Medulla oblongata (tissue), 1 donor: ENCODE data around the gene PAQR5.
"Not testable (repeated sequence)": the region's sequence is repeated elsewhere in the genome, so short reads cannot be mapped to it uniquely, and the experiment has no call there.

ENCODE experiments used
- DNase-seq: peaks from one replicate; pipeline ENCODE4 v3.0.0-alpha.2; 2015; ENCODE audit errors: extremely low spot score

PAQR5 gene

DNA sequence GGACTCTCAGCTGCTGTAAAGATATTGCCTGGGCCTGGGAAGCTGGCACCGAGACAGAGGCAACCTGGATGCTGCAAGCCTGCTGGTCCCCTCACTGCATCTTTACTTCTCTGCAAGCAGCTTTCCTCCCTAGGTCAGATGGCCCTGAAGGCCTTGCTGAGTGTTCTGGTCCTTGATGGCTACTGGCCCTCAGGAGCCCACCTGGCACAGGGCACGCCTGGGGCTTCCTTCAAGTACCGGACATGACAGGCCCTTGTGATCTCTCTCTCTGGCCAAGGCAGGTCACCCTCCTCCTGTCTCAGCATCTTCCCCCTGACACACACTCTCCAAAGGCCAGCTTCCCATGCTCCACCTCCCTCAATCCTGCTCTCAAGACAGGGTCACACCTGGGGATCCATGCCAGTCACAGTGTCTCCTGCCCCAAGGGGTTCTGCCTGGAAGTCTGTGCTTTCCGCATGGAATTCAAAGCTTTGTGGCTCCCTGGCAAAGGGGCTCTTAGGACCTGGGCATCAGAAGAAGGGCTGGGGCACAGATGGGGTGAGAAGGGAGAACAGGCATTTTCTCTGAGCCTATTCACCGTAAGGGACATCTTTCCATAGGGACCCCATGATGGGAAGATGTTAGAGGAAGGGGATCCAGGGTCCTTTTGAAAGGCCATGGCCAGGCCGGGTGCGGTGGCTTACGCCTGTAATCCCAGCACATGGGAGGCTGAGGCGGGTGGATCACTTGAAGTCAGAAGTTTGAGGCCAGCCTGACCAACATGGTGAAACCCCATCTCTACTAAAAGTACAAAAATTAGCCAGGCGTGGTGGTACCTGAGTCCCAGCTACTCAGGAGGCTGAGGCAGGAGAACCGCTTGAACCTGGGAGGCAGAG lies 4.7 kb upstream of the PAQR5 start:
- DNase-seq = no peak

DNA sequence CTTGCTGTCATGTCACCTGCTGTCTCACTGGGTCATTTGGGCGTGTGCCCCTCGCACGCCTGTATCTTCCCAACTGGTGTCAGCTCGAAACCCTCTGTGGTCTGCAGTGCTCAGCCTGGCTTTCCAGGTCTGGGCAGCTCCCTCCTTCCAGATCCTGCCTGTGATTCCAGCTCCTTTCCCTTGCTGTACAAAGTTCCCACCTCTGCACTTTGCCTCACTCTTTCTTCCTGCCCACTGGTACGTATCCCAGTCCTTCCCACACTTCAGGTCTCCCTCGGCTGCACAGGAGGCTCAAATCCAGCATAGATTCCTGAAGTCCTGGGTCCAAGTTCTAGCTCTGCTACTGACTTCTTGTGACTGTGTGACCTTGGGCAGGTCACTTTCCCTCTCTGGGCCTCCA lies 2.1 kb upstream of the PAQR5 start:
- DNase-seq = no peak

DNA sequence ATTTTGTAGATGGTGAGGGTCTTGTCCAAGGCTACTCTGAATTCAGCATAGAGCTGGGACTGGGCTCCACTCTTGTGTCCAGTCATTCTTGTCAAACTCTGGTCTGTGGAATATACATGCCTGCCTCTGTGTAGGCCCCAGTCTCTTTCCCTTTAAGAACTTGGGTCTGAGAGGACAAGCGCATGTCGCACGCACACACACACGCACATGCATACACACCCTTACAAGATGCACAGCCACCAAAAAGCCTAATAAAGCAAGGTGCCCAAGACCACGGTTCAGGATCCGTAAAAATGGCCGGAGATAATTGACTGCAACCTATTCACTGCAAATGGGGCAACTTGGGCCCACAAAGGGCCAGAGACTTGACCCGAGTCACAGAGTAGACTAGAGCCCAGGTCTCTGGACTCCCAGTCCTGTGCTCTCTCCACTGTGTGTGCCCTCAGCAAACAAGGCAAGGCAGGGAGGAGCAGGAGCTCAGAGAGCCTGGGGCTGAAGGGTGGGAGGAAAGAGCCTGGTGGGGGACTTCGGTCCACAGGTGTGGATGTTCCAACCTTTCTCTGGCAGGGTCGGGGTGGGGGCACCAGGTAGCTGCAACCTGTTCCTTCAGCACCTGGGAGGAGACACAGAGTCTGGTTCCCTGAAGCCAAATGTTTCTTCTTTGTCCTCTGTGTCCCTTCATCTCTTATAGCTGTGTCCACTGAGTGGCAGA lies 914 bp upstream of the PAQR5 start:
- no peak for DNase-seq

DNA sequence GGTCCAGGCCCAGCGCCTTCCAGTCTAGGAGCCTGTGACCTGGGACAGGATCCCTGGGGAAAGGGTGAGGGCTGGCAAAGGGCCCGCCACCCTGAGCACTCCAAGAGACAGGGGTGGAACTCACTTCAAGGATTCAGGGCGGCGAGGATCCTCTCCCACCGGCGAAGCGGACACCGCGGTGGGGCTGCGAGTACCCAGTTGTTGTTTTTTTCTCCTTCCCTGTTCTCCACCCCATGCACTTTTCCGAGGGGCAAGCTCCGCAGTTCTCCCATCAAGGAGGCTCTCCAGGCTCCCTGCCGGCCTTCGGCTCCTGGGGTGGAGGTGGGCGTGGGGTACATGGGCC lies 387 bp upstream of the PAQR5 start:
- DNase-seq = no peak

DNA sequence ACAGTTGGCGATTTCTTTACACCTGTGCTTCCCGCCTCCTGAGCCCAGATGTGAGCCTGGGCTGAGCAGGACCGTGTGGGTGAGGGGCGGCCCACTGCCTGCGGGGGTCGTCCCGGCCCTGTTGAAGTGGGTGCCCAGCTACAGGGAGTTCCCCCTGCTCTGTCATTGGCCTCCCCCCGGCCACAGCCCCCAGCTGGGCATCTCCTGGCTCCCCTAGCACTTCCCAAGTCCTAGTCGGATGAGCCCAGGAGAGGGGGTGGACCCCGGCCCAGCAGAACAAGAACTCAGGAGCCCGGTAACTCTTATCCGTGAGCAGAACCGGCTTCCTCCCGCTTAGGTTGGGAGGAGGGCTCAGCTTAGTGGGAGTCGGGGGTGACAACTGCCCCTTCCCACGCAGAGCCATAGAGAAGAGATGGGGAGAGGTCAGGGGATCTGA lies 757 bp downstream of the PAQR5 start:
- no peak for DNase-seq

DNA sequence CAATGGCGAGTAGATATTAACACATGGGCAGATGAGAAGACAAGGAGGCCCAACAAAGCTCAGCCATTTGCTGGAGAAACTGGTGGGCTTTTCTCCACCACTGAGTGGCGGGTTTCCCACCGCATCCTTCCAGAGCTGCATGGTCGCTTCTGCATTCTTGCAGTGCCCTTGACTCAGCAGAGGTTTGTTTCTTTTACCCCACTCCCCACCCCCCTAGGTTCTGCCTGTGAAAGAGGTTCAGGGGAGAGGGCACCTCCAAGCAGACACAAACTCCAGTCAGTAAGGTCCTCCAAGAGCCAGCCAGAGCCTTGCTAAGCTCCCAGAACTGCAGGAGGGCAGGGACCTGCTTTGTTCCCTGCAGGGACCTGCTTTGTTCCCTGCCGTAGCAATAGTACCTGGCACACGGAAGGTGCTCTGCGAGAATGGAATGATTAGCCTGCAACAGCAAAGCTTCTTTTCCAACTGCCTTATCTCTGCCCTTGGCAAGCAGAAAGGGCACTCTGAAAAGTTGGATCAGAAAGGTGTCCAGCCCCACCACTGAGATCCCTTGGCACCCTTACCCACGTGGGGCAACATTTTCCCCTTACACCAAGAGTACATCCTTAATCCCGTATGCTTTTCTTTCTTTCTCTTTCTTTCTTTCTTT lies 1.4 kb downstream of the PAQR5 start:
- DNase-seq = no peak

DNA sequence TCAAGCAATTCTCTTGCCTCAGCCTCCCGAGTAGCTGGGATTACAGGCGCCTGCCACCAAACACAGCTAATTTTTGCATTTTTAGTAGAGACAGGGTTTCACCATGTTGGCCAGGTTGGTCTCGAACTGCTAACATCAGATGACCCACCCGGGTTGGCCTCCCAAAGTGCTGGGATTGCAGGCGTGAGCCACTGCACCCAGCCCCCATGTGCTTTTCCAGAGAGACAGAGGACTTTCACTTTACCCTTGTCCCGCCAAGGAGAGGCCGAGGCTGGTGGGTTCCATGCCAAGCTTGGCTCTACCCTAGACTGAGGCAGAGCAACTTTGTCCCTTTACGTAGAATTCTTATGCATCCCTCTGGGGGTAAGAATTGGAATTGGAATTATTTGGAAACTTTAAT lies 2.4 kb downstream of the PAQR5 start:
- DNase-seq = not testable (repeated sequence)

DNA sequence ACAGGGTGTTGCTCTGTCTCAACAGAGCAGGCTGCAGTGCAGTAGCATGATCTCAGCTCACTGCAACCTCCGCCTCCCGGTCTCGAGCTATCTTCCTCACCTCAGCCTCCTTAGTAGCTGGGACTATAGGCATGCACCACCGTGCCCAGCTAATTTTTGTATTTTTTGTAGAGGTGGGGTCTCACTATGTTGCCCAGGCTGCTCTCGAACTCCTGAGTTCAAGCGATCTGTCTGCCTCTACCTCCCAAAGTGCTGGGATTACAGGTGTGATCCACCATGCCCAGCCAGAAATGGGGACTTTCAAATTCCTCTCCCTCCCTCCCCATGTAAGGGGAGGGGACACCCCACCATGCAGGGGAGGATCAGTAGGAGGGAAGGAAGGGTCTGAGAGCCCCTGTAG lies 3.4 kb downstream of the PAQR5 start:
- DNase-seq = not testable (repeated sequence)

DNA sequence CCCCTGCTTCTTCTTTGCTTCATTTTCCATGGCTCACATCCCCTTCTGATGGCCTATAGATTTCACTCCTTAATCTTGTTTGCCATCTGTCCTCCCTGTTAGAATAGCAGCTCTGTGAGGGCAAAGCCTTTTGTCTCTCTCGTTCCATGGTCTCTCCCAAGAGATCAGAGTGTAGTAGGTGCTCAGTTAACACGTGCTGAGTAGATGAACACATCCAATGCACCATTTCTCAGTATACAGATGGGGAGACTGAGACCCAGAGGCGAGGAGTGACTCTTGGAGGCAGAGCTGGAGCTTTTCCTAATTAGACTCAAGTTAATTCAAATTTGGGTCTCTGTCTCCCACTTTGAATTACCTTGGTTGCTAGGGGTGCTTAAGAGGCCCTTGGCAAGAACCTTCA lies 4.2 kb downstream of the PAQR5 start:
- DNase-seq = no peak

DNA sequence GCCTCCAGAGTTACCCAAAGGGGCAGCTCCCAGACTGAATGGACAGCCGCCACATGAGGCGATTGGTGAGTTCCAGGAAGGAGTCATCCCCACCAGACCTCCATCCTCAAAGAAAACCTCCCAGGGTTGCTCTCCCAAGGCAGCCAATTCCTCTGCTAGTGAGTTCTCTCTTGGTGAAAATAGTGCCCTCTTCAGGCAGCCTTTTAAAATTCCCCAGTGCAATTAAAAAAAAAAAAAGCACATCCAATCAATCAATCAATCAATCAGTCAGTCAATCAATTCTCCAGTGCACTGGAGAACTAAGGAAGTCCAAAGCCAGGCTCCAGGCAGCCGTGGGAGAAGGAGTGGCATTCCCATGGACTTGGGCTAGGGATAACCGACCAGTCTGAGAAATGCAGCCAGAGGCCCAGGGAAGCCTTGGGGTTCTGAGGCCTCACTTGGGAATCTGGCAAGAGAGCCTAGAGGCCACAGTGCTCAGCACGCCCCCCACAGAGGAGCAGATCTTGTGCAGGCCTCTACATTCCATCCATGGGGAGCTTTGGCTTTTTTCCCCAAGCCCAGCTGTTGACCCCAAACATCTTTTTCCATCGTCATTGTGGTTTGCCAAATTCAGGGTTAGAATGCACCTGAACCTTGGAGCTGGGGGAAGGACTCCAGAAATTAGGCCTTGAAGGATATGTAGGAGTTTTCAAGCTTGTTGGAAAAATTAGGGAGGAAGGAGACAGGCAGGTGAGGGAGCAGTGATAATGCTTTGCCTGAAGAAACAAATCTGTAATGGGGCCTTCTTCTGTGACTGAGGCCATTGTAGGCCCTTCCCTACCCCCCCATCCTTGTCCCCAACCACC lies 4.8 kb downstream of the PAQR5 start:
- no peak for DNase-seq

DNA sequence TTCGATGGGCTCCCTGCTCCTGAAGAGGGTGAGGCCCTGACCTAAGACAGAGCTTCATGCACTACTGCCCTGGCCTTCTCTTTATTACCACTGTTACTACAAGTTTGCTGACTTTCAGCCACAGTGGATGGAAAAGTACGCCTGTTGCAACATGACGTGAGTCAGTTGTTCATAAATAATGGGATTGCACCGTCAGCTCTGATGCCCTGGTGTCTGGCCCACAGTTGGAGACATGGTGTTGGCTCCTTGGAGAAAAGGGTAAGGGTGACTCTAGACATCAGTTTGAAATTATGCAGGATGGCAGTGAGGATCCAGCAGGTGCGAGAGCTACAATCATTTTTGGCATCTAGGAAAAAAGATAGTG lies 5.5 kb downstream of the PAQR5 start:
- DNase-seq = no peak

DNA sequence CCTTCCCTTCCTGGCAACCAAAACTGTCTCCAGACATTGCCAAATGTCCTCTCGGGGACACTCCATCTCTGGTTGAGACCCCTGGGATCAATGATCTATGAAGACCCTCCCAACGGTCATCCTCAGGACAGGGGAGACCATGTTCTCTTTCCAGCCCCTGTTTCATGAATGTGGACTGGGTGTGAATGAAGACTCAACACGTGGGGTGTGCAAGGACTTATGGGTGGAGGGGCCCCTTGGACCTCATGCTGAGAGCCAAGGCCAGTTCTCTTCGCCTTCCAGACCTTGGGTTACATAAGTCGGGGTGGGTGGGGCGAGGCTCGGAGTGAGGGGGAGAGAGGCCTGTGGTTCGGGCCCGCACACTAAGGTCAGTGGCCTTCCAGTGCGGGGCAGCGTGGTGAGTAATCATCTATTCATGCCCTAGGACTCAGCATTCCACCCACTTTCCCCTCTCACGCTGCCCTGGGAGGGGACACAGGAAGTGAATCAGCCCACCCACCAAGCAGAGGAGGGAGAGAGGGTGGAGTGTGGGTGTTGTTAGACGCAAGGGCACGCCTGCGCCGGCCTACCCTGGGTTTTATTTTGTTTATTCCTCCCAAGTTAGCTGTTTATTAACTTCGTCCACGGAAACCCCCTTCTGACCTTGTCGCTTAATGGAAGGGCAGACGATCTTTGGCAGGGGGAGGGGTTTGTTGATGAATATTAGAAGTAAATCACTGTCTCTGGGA lies 6.7 kb downstream of the PAQR5 start:
- DNase-seq = no peak

DNA sequence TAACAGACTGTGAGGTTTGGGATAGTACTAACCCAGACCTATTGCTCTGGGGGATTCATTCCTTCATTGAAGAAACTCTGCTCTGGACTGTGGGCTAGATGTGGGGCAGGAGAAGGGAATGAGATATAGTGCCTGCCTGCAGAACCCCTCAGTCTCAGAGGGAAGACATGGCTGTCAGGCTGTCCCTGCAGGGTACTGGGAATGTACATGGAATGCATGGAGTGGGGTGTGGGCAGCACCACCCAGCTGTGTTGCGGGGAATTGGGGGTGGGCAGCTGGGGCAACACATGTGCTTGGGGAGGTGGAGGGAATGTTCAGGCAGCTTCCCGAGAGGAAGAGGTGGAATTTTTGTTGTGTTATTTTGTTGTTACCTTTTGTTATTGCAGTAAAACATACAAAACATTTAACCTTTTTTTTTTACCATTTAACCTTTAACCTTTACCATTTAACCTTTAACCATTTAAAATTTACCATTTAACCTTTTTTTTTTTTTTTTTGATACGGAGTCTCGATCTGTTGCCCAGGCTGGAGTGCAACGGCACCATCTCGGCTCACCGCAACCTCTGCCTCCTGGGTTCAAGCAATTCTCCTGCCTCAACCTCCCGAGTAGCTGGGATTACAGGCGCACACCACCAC lies 7.3 kb downstream of the PAQR5 start:
- DNase-seq = no peak

DNA sequence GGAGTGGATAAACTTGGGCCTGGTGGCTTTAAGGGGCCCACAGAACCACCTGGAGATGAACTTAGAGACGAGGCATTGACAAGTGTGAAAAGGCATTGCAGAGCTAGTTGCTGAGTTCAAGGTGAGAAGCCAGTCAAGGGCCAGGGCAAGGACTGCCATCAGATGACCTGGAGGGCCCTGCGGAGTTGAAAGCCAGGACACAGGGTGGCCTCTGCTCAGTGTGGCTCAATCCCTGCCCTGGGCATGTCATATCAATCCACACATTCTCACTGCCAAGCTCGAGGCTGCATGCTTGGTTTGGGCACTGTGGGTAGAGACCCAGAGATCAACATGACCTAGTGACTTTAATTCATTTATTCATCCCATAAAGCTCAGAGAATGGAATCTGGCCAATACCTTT lies 9.2 kb downstream of the PAQR5 start:
- no peak for DNase-seq

DNA sequence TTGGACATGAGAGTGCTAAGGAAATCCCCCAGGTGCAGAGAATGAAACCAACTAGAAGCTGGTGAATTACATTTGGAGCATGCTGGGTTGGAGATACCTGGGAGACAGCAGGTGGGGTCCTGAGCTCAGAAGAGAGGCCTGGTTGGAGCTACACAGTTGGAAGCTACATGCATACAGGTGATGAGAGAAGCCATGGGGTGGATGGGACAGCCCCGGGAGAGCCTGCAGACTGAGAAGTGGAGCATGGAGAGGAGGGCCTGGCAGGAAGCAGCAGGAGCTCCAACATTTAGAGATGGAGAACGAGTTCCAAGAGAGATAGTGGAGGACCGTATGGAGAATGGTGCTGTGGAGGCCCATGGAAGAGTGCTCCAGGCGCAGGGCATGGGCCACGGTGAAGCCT lies 10.2 kb downstream of the PAQR5 start:
- no peak for DNase-seq

DNA sequence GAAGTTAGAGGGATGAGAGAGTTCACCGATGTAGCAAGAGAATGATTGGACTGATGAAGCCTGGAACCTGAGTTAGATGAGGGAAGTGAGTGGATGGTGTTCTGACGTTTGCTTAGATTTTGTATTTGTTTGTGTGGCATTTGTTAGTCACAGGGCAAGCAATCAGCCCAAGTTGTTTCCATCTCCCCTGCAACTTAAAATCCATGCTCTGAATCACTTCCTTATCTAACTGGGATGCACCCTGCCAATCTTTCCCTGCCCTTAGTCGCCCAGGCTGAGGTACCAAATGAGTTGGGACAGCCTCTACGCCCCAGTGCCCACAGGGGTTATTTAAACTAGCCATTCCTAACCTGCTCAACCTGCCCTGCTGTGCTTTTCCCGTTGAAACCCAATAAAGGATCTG lies 12.6 kb downstream of the PAQR5 start:
- no peak for DNase-seq

DNA sequence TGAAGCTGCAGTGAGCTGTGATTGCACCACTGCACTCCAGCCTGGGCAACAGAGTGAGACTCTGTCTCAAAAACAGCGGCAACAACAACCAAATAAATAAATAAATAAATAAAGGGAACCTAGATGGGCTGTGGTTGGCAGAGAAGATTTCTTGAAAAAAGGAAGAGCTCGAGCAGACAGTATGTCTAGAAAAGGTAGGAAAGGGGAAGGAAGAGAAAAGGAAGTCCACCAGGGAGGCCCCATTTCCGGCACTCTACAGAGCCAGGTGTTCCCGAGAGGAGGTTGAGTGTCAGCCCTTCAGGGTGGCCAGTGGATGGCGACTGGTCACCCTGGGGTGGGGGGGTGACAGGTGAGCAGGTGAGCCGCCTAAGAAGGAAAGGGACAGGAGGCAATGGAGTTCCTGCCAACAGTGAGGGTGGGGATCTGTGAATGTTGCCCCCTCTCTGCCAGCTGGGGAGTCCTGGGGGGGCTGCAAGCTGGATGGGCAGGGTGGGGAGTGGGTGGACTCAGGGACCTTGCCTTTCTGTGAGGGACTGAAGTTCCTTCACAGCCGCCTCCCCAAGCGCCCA lies 14.8 kb downstream of the PAQR5 start:
- DNase-seq = no peak

DNA sequence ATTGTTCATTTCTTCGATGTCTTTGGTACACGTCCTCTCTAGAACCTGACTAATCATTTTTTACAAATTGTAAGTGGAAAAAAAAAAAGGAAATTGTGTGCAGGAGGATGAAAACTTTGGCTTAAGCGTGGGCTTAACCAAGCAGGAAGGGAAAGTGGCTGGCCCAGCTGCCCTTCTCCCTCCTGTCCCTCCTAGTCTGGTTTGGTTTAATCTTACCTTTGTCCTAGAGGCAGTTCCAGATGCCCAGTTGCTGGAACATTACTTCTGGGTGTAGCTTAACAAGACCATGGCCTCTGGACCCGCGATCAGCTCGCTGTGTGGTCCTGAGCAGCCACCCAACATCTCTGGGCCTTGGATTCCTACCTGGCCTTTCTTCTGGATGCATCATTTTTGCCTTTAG lies 15.4 kb downstream of the PAQR5 start:
- DNase-seq = no peak

DNA sequence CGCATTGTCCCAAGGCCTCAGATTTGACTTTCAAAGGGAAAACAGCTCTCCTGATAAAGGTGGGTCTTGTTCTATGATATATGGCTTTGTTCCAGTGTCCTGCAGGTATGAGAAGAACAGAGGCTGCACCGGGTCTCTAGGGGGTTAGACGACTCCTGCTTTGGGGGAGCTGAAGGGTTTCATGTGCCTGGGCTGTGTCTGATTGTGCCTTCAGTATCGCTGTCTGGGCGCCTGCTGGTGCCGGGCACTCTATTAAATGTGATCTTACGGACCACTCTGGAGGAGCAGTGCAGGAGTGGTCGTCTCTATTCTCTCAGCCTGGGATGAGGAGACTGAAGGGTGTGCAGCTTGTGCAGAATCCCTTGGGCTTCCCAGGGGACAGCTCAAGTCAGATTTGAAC lies 16.0 kb downstream of the PAQR5 start:
- DNase-seq = no peak

DNA sequence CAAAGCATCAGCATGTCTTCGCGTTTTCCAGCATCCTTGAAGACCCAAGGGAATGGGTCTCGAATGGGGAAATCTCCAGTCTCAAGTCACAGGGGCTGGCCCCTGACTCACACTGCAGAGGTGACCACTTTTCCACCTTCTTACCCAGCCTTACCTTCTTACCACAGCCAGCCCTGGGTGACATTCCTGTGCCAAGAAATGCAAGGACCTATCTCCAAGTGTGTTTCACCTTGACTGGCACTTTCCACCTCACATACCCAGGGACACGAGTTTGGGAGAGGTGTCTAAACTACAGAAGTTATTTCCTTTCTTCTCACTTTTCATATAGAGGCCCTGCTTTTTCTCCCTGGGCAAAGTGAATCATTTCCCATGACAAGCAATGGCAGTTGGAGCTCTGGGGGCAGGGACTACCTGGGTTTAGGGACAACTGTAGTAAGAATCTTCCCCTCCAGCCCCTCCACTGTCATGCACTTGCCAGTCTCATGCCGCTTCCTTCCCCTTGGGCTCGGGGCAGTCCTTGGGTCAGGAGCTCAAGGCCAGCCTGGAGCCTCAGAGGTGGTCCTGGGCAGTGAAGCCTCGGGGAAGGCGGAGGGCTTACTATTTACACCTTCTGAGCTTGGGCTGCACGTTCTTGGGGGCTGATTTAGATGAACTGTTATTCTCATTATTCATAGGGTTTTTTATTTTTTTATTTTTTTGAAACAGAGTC lies 16.8 kb downstream of the PAQR5 start:
- no peak for DNase-seq
